Ramos (cell line): ENCODE results near the gene APMAP.

Experiments used
- in situ Hi-C: fragments of 300-500 bp; cut with MboI; formaldehyde crosslinking; loops from one replicate; pipeline ENCODE4 v1.14.3; 2022; ENCODE audit warnings: low sequenced_read_pairs; ENCODE audit not compliant: unreplicated experiment

APMAP gene

DNA sequence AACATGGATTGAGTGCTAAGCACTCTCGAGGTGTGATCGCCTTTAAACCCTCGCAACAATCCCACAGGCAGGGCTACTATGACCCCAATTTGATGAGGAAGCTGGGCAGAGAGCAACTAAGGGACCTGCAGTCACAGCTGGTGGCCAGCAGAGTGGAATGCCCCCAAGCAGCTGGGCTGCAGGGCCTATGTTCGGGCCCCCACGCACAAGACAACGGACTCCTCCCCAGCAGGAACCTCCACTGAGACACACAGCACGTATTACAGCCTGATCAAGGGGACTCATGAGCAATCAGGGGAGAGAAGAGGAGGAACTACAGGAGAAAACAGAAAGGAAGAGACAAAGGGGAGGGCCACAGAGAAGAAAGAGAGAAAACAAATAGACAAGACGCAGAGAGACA lies 21.8 kb downstream of the APMAP start:
- in situ Hi-C loops = no loop called here

DNA sequence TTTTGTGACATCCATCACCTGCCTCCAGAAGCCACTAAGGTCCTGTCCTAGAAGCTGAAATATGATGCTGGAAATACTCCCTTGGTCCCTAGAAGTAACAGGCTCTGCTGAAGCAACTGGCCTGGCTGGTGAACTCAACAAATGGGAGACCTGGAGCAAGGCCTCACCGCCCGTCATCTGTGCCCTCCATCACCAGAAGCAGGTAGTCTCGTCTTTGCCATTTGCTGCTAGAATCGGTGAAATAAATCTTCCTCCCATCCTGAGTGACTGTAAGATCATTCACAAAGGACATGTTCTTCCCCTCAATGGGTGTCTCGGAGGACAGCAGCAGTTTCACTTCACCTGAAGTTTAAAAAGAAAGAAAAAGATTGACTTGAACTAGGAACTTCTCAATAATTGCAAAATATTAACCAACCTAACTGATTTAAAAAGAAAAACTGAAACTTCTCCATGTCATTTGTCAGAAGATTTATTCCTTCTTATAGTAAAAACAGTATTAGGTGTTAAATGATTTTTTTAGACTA lies 22.5 kb downstream of the APMAP start:
- in situ Hi-C loops = no loop called here

DNA sequence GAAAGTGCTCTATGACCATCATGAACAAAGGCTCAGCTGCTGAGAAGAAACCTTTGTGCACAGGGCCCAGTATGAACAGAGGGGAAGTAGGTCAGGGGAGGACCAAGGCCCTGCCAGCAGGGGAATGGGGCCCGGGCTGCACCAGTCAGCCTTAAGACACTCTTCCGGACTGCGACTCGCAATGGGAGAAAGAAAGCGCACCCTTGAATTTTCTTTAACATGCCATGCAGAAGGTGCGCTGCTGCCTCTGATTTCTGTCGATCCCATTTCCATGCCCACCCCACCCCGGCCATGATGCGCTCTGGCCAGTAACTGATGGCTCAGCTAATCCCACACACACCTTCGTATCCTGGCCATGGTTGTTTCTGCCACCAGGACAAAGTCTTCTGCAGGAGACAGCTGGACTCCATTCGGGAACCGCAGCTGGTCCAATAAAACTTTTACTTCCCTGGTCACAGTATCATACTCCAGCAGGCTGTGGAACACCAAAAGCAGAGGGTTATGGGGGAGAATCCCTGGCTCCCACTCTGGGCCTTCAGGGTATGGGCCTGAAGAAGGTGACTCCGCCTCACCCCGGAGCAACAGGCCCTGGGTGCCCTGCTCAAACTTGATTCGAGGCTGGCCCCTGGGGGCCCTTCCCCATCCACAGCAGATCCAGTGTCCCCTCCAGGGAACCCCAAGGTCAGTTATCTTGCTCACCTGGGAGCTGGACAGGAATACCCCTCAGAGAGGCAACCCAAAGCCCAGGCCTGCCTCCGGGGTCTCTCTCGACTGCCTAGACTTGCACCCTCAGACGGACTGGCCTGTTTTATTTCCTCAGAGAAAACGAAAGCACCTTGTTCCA lies 23.1 kb downstream of the APMAP start:
- in situ Hi-C loops = no loop called here

DNA sequence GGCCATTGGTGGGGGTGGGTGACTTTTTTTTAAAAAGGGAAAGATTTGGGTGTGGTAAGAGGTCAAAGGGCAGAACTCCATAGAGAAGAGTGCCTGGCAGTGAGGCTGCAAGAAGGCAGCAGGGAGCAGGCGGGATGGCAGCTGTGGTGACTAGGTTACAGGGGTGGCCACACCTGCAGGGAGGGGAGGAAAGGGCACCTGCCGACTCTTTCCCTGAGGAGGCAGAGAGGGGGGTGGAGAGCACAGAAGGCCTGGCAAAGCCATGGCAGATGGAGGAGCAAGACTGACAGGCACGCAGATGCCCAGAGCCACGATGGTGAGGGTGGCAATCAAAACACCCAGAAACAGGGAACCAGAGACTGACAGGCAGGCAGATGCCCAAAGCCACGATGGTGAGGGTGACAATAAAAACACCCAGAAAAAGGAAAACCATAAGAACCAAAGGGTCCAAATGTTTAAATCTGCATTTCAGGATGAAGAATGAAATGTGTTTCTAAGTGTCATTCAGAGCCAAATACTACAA lies 24.2 kb downstream of the APMAP start:
- in situ Hi-C loops = no loop called here

DNA sequence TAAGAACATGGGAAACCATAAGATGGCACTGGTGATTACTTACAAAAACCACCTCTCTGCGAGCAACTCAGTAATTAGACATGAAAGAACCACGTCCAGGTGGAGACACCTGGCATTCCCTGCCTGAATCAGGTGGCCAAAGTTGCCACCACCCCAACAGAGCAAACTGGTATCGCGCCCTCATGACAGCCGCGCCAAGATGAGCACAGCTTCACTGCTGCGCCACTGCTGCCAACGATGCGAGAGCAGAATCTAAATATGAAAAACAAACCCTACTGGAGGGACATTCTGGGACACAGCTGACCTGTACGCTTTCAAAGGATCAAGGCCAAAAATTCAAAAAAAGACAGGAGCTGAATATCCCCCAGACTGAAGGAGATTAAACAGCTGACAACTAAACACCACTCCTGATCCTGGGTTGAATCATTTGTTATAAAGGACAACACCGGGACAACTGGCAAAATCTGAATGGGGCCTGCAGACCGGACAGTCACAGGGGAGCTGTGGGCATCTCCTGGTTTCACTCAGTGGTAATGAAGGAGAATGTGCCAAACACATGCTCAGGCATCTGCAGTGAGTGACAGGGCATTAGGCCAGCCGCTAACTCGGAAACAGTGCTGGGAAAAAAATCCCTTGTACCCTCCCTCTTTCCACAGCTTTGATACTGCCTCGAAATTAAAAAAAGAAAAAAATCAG lies 26.1 kb downstream of the APMAP start:
- in situ Hi-C loops = no loop called here

DNA sequence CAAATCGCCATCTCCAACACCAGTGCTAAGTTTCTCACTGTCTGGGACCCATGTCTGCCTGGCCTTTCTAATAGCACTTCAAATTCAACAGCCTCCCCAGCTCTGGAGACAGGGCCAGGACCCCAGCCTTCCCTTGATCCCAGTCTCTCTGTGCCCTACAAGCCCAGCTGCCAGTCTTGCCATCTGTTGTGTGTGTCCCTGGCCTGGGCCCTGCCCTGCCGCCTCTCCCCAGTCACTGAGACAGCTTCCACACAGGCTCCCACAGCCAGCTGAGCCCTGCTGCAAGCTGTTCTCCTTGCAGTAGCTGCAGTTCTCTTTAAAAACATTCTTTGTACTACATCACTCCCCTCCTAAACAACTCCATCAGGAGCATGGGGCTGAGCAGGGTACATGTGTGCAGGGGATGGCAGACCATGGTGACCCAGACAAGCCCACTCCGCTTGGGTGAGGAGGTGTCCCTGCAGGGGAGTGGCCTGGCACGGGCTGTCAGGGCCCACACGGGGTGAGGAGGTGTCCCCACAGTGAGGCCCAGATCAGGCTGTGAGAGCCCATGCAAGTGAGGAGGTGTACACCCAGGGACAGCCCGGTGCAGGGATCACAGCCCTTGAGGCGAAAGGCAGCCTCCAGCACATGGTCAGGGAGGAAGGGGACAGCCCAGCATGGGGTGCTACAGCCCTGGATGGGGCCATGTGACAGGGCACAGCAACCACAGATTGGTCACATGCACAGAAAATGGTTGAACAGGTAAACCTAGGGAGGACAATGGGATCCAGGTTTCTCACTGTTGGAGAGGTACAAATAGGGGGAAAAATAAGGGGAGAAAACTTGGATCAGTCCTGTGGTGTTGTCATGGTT lies 27.3 kb downstream of the APMAP start:
- in situ Hi-C loops = no loop called here

DNA sequence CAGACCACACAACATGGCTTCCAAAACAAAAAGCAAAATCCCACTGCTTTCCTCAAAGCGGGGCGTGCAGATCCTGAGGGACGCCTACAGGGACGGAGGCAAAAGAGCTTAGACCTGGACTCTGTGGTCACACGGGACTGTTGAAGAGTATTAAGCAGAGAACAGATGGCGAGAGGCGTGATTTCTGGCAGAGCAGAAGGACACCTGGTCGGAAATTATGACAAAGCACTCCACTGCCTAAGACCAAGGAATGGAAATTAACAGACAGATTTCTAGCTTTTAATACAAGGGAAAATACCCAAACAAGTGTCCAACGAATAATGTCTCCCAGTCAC lies 28.1 kb downstream of the APMAP start:
- in situ Hi-C loops = no loop called here

DNA sequence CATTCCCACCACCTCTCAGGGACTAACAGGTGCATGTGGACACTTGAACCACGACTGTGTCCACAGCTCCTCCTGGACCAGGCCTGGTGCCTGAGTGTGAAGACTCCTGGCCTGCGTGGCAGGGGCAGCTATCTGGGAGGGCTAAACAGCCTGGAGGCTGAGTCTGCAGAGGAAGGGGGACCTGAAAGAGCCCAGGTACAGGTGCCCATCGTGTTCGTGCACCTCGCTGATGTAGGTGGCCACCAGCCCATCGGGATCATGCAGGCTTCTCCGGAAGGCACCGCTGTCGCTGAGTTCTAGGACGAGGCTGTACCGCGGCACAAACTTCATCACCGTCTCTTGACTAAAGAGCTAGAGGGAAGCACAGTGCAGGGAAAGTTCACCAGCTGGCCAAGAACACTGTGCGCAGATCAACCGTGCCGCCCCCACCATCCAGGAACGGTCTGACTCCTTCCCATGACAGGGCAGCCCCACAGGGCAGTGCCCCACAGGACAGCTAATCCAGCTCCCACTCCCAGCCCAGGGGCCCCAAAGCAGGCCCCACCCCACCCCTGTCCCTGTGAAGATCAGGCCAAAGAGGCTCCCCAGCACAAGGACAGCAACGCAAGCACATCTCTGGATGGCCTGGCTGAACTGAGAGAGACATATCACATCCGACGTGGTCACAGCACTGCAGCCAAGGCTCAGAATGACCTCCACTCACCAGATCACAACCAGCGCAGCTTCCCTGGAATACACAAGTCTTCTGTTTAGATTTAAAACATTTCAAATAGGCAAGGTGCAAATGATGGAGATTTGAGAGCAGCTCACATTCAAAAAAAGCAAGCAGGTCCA lies 28.7 kb downstream of the APMAP start:
- in situ Hi-C loops = no loop called here

DNA sequence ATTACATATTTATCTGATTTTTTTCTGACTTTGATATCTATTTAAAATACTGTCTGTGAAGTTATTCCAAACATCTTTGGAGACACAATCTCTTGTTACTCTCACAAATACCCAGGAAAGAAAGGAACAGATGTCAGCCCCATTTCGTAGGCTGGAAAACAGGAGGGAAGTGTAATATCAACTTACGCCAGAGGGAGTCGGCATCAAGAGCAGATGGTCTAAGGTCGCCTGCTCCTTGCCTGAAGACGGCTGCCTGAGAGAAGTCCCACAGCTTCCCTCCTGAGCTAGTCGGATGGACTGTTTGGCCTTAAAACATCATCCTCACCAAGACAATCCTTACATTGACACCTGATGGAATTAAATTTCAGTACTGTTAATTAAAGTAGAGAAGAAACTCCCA lies 30.0 kb downstream of the APMAP start:
- in situ Hi-C loops = no loop called here

DNA sequence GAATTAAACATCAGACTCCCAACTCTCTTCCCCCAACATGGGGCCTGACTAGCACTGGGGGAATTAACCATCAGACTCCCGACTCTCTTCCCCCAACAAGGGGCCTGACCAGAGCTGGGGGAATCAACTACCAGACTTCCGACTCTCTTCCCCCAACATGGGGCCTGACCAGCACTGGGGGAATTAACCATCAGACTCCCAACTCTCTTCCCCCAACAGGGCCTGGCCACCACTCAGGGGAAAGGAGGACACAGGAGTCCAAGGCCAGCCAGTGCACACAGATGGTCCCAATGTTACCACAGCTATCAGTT lies 30.4 kb downstream of the APMAP start:
- in situ Hi-C loops = no loop called here

DNA sequence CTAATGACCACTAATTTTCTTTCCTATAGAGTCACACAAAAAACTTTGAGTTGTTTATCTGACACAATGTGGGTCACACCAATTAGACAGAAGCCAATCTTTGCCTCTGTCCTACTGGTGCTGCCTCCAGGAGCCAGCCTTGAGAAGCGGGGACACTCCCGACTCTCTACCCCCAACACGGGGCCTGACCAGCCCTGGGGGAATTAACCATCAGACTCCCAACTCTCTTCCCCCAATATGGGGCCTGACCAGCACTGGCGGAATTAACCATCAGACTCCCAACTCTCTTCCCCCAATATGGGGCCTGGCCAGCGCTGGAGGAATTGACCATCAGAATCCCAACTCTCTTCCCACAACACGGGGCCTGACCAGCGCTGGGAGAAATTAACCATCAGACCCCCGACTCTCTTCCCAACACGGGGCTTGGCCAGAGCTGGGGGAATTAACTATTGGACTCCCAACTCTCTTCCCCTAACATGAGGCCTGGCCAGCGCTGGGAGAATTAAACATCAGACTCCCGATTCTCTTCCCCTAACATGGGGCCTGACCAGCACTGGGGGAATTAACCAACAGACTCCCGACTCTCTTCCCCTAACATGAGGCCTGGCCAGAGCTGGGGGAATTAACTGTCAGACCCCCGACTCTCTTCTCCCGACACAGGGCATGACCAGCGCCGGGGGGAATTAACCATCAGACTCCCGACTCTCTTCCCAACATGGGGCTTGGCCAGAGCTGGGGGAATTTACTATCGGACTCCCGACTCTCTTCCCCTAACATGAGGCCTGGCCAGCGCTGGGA lies 31.0 kb downstream of the APMAP start:
- in situ Hi-C loops = no loop called here

DNA sequence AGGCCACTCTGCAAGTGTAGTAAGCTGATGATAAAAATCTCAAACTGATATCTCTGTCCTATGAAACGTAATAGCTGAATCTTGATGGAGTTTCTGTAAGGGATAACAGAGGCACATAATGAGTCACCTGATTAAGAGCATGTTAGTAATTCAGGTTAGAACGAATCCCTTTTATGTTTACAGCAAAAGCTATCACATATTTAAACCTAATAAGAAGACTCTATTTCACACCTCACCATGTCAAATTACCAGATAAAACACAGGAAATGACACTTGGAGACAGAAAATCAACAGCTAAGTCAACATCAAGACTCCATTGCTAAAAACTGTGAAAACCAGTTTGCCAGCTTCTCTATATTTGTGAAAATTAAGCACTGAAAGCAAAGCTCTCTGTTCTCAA lies 31.7 kb downstream of the APMAP start:
- in situ Hi-C loops = no loop called here

DNA sequence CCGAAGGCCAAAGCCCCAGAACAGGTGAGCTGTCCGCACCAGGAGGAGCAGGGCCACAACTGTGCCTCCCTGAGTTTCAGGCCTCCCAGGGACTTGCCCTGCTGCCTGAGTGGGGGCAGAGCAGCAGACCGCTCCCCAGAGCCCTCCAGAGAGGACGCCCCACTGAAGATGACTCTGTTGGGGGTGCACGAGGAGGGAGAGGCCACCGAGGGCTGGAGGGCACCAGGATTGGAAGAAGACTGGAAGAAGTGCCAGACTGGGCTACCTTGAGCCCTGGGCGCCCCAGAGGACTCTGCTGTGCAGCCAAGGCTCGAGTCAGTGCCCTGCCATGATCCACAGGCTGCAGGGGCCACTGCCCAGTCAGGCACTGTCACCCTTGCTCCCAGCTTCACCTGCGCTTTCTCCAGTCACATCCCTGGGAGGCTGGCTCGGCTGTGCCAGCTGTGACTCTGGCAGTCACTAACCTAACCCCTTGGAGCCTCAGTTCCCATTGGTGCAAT lies 32.2 kb downstream of the APMAP start:
- in situ Hi-C loops = no loop called here

DNA sequence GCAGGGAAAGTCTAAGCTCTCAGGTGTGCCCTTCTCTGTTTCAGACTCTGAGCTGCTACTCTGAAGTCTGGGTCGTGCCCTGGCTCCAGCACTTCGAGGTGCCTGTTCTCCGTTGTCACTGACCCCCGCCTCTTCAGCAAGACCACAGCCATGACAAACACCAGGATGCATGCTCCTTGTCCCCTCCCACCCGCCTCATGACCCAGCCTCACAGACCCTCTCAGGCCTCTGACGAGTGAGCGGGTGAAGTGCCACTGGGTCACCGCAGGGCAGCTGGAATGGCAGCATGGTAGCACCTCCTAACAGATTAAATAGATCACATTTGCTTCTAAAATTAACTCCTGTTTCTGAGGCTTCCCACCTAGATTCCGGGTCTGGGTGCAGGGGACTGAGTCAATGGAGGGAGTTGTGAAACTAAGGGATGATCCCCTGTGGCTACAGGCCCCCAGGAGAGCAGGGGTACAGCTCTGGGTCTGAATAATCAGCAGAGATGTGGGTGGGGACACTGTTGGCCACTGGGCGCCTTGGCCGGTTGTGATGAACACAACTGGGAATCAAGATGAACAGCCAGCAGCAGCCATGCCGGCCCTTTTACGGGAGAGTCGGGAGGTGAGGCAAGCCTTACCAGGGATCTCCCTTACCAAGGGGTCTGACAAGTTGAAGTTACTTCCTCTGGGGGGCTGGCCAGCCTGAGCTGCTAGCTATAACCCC lies 32.8 kb downstream of the APMAP start:
- in situ Hi-C loops = no loop called here

DNA sequence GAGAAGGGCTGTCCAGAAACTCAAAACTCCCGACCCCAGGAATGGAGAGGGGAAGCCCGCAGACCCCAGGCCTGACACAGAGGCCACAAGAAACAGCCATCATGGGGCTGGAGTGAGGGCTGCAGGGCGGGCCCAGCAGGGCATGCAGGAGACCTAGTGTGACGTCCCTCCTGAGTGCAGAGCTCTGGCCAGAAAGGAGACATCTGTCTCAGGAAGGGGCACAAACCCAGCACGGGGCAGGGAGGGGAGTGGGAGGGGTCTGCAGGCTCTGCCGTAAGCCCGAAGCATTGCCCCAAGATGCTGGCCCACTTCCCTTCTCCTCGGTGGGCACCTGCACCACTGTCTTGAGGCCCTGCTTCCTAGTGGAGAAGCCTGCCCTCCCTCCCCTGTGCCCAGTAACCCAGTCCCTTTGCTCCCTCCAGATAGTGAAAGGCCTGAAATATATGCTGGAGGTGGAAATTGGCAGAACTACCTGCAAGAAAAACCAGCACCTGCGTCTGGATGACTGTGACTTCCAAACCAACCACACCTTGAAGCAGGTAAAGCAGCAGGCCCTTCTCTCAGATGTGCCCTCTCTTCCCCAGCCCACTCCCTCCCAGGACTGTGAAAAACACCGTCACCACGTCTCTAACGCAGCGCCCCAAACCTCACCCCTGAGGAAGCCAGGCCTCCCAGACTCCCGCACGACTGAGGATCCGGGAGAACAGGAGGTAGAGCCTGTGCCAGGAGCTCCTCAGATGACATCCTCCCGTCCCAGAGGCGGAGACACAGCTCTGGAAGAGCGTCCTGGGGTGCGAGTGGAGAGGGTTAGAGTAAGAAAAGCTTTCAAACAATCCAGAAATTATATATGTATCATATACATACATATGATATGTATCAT lies 33.8 kb downstream of the APMAP start:
- in situ Hi-C loops = no loop called here

DNA sequence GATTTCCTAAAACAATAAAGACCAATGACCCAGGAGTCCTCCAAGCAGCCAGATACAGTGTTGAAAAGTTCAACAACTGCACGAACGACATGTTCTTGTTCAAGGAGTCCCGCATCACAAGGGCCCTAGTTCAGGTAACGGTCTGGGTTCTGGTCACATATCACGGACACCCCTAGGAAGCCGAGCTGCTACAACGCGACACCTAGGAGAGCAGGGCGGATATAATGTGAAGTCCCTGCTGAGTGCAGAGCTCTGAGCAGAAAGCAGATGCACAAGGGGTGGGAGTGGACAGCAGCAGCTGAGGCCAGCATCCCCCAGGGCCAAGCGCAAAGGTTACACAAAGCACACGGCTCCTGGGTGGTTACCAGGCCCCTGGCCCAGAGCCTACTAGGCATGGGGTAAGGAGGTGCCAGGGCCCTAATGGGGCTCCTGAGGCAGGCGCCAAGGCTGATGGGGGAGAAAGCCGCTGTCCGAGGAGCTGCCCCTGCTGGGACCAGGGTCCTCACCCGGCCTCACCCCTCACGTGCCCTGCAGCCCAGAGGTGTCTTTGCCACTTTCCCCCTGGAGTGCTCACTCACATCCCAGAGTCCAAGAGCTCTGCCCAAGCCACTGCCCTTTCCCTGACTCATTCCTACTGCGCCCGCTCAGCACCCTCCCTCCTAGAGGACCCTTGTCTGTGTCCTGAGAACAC lies 35.1 kb downstream of the APMAP start:
- in situ Hi-C loops = no loop called here
